GM19328 (cell line): ENCODE data around the gene TBC1D10A.

ENCODE experiments used
- ATAC-seq: cut with Tn5 transposase; IDR thresholded peaks from one replicate; pipeline ENCODE4 v1.9.1; 2021; ENCODE audit warnings: mild to moderate bottlenecking, moderate library complexity; ENCODE audit not compliant: unreplicated experiment

TBC1D10A gene, protein sequence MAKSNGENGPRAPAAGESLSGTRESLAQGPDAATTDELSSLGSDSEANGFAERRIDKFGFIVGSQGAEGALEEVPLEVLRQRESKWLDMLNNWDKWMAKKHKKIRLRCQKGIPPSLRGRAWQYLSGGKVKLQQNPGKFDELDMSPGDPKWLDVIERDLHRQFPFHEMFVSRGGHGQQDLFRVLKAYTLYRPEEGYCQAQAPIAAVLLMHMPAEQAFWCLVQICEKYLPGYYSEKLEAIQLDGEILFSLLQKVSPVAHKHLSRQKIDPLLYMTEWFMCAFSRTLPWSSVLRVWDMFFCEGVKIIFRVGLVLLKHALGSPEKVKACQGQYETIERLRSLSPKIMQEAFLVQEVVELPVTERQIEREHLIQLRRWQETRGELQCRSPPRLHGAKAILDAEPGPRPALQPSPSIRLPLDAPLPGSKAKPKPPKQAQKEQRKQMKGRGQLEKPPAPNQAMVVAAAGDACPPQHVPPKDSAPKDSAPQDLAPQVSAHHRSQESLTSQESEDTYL

GRCh38 chr22:30326706-30327362 lies at the start of gene TBC1D10A:
TSS of gene TBC1D10A (minus strand) at chr22:30326941. CDS start at chr22:30326881, 60 bp downstream.
- peak; percentile 83 for ATAC-seq

DNA sequence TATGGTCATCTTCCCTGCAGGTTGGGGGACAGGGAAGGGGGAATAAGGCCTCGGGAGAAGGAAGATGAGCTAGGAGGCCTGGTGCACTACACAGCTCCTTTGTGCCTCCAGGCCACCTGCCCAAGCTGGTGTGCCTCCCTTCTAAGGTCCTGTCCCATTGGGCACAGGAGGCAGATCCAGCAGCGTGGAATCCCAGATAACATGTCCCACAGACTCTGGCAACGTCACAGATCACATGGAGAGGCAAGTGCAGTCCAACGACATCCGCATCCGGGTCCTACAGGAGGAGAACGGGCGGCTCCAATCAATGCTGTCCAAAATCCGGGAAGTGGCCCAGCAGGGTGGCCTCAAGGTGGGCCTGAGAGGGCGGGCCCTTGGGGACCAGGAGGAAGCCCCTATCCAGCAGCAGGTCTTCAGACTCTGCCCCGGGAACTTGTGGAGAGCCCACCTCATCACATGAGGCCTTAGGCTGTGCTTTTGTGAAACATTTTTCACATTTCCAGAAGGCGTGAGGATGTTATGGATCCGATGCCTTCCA lies 48.6 kb upstream of the TBC1D10A start:
- ATAC-seq = no peak

DNA sequence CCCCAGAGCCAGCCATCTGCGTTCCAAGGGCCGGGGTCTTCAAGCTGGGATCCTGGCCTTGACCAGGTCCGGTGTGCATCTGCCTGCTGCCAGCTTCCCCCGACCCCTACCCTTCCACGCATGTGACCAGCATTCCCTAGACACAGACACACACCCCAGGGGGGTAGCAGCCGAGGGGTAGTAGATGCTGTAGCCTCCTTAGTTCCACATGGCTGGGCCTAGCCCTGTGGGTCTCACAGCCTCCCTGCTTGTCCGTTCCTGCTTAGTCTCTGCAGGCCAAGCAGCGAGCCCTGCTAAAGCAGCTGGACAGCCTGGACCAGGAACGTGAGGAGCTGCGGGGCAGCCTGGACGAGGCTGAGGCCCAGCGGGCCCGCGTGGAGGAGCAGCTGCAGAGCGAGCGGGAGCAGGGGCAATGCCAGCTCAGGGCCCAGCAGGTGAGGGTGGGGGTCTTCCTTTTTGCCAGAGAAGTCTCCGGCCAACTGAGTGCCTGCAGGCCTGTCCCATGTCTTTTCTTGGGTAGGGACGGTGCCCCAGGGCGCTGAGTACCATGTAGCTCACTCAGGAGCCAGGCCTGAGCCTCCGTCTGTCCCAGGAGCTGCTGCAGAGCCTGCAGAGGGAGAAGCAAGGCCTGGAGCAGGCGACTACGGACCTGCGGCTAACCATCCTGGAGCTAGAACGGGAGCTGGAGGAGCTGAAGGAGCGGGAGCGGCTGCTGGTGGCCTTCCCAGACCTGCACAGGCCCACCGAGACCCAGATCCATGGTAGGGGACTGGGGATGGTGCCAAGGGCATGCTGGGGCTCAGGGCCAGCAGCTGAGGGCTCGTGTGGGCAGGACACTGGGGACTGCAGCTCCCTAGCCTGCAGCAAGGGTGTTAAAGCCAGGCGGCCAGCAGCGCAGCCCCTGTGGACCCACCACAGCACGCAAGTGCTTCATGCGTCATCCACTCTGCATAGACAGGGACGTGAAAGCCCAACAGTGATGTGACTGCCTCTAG lies 46.9 kb upstream of the TBC1D10A start:
- no peak for ATAC-seq

GRCh38 chr22:30372915-30373314 lies 46.2 kb upstream of the TBC1D10A start:
- ATAC-seq = no peak

DNA sequence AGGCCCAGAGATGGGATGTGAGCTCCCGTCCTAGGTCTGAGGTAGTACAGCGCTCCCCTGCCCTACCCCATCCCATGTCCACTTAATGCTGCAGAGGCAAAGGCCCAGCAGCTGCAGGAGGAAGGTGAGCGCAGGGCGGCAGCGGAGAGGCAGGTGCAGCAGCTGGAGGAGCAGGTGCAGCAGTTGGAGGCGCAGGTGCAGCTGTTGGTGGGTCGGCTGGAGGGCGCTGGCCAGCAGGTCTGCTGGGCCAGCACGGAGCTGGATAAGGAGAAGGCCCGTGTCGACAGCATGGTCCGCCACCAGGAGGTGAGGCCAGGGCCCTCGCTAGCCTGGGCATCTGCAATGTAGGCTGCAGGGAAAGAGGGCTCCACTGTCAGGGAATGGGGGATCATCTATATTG lies 45.2 kb upstream of the TBC1D10A start:
- no peak for ATAC-seq

DNA sequence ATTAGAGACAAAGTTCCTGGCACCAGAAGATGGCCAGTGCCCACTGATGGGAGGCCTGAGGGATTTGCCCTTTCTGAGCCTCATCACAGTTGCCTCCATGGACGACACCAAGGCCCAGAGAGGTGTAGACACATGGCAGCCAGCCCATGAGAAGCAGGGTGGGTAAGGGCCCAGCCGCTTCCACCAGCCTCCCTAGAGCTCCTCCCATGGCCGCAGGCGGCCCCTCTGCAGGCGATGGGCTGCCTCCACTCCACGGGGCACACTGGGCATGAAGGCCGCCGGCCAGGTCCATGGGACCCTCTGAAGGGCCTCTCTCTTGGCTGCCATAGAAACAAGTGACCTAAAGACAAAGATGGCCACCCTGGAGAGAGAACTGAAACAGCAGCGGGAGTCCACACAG lies 44.6 kb upstream of the TBC1D10A start:
- ATAC-seq = no peak

- no peak for ATAC-seq
Observed at GRCh38 chr22:30370641-30371230, 44.0 kb upstream of the TBC1D10A start.

DNA sequence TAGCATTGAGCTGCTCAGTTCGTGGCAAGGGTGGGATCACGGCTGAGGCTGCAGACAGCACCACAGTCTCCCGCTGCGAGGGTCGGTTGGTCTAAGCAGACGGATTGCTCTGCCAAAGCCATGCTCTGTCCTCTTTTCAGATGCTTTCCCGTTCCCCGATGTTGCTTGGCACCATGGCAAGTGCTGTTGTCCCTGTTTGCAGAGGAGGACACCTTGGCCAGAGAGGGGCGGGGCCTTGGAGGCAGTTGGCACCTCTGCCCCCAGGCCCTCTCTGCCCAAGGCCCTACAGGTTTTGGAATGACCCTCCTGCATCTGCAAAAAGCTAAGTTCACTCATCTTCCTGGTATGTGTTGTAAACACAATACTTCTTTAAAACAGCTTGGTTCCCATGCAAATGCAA lies 41.7 kb upstream of the TBC1D10A start:
- no peak for ATAC-seq

- ATAC-seq = no peak
Observed at GRCh38 chr22:30365891-30366290, 39.1 kb upstream of the TBC1D10A start.

DNA sequence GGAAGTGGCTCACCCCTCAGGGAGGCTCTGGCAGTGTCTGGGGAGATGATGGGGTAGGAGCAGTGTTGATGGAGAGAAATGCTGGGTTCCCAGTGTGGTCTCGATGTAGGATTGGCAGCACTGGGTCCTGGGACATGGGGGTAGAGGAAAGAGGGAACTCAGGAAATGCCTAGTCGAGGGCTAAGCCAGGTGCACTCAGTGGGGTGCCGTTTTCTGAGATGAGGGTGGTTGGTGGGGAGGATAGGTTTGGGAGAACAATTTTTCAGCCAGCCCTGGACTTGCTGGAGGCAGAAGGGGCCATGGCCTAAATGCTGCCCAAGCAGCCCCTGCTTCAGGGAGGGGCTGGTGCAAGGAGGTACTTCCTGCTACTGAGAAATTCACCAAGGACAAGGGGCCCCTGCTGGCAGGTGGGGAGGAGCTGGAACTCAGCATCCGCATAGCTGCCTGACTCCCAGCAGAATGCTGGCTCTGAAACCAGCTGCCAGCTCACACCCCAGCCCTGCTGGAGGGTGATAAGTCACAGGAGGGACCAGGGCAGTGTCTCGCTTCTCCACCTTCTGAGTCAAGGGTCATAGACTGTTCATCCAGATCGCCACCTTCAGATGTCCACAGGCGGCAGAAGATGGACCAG lies 36.0 kb upstream of the TBC1D10A start:
- ATAC-seq = no peak

GRCh38 chr22:30361916-30362650 lies 35.3 kb upstream of the TBC1D10A start:
- no peak for ATAC-seq

GRCh38 chr22:30358541-30358940 lies 31.8 kb upstream of the TBC1D10A start:
- no peak for ATAC-seq

GRCh38 chr22:30357650-30358215 lies 31.0 kb upstream of the TBC1D10A start:
- ATAC-seq = no peak

- ATAC-seq = no peak
Observed at GRCh38 chr22:30357236-30357570, 30.5 kb upstream of the TBC1D10A start.

- ATAC-seq = peak; percentile 87
Observed at GRCh38 chr22:30356449-30357235, 29.9 kb upstream of the TBC1D10A start, which contains the start of the genes CCDC157 and SF3A1. TSS of gene CCDC157 (plus strand) at chr22:30357007. CDS start at chr22:30366001, 8,994 bp downstream. TSS of gene SF3A1 (minus strand) at chr22:30356894. CDS start at chr22:30356792, 102 bp downstream.

DNA sequence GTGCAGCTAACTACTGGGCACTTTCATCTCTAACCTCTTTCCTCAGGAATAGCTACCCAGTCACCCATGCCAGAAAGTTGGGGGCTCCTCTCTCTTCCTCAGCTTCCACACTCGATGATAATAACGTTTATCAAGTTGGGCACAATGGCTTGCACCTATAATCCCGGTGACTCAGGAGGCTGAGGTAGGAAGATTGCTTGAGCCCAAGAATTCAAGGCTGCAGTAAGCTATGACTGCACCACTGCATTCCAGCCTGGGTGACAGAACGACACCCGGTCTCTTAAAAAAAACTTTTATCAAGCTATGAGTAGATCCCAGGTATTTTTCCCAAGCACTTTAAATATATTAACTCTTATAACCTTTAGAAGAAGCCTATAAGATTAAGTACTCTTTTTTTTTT lies 27.9 kb upstream of the TBC1D10A start:
- ATAC-seq = no peak

GRCh38 chr22:30351226-30351625 lies 24.5 kb upstream of the TBC1D10A start:
- no peak for ATAC-seq

DNA sequence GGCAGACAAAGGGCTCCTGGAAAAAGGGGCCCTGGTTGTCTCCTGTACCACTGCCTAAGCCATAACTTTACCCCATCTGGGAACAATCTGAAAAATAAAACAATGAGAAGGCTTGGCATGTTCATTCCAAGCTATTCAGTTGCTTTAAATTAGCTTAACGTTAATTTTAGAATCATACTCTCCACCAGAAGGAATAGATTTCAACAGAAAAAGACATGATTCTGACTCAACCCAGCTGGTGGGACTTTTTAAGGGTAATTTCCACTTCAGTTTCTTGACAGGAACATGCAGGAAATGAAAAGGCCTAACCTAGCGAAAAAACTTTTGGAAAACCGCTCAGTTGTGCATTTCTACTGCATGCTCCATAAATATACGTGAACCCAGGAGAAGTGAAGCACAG lies 22.1 kb upstream of the TBC1D10A start:
- ATAC-seq = no peak
